Measurements from ENCODE around the gene ATP1B4.

DNA sequence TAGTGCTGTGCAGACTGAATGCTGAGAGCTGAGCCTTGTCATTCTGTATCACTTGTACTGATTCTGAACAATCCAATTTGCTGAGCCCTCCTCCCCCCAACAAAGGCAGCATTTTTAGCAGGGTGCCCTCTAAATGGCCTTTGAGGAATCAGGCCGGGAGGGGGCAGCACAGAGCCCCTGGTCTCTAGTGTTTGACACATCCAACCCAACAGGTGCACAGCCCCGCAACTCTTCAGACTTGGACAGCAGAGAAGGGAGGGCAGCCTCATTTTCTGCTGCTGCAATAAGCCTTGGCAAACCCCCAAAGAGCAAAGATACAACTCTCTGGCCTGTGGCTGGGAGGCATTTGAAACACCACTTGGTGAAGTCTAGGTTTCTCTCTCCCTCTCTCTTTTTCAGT, 3.4 kb downstream of the ATP1B4 start:
- TF ChIP-seq RBM14 (IDR thresholded peaks at IDR 0.05; ENCODE audit: borderline replicate concordance, insufficient read depth, low read depth, low read length): no peak
- no peak for TF ChIP-seq MTA1 (IDR thresholded peaks at IDR 0.05; ENCODE audit: borderline replicate concordance)
- no peak for TF ChIP-seq RAD51 (IDR thresholded peaks at IDR 0.05; ENCODE audit: borderline replicate concordance, low read depth)
- TF ChIP-seq, protein P1, sequence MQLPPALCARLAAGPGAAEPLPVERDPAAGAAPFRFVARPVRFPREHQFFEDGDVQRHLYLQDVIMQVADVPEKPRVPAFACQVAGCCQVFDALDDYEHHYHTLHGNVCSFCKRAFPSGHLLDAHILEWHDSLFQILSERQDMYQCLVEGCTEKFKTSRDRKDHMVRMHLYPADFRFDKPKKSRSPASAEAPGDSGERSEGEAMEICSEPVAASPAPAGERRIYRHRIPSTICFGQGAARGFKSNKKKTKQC (CRISPR knock-in tag; IDR thresholded peaks at IDR 0.05): no peak
- TF ChIP-seq STAT5B (CRISPR knock-in tag; IDR thresholded peaks at IDR 0.05): no peak
- TF ChIP-seq, protein P2, sequence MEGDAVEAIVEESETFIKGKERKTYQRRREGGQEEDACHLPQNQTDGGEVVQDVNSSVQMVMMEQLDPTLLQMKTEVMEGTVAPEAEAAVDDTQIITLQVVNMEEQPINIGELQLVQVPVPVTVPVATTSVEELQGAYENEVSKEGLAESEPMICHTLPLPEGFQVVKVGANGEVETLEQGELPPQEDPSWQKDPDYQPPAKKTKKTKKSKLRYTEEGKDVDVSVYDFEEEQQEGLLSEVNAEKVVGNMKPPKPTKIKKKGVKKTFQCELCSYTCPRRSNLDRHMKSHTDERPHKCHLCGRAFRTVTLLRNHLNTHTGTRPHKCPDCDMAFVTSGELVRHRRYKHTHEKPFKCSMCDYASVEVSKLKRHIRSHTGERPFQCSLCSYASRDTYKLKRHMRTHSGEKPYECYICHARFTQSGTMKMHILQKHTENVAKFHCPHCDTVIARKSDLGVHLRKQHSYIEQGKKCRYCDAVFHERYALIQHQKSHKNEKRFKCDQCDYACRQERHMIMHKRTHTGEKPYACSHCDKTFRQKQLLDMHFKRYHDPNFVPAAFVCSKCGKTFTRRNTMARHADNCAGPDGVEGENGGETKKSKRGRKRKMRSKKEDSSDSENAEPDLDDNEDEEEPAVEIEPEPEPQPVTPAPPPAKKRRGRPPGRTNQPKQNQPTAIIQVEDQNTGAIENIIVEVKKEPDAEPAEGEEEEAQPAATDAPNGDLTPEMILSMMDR (IDR thresholded peaks at IDR 0.05 in 2 of 3, conservative IDR thresholded peaks at IDR 0.05 in 1 of 3; ENCODE audit: insufficient read depth in 2 of 3, low read depth in 1 of 3, low read length in 3 of 3): peak; percentile 62 to 70 (median 68)
- TF ChIP-seq ZZZ3 (IDR thresholded peaks at IDR 0.05): no peak
- TF ChIP-seq CEBPB (tag; IDR thresholded peaks at IDR 0.05): no peak
- no peak for TF ChIP-seq HNRNPL (IDR thresholded peaks at IDR 0.05; ENCODE audit: low read depth, low read length)
- no peak for TF ChIP-seq FOS (IDR thresholded peaks at IDR 0.05; ENCODE audit: extremely low read depth, insufficient read length)
- TF ChIP-seq FOXM1 (IDR thresholded peaks at IDR 0.05; ENCODE audit: low read depth): no peak
- TF ChIP-seq FOXM1 (CRISPR knock-in tag; IDR thresholded peaks at IDR 0.05; ENCODE audit: low read depth): no peak
